Measurements from ENCODE around the gene STARD5. TPM values are rescaled to one million over a fixed set of nuclear protein-coding genes. Genes with fewer than 3 reads are reported as not detected.
A peak's percentile ranks its signal among the peaks of the same experiment; 100 is the strongest.

The STARD5 gene
- total and polyA plus RNA-seq, 2 of the 8 experiments (the other 6 are each of a cell fraction or from before 2014, with no cell fraction given) = 5.5 to 10.4 TPM

DNA sequence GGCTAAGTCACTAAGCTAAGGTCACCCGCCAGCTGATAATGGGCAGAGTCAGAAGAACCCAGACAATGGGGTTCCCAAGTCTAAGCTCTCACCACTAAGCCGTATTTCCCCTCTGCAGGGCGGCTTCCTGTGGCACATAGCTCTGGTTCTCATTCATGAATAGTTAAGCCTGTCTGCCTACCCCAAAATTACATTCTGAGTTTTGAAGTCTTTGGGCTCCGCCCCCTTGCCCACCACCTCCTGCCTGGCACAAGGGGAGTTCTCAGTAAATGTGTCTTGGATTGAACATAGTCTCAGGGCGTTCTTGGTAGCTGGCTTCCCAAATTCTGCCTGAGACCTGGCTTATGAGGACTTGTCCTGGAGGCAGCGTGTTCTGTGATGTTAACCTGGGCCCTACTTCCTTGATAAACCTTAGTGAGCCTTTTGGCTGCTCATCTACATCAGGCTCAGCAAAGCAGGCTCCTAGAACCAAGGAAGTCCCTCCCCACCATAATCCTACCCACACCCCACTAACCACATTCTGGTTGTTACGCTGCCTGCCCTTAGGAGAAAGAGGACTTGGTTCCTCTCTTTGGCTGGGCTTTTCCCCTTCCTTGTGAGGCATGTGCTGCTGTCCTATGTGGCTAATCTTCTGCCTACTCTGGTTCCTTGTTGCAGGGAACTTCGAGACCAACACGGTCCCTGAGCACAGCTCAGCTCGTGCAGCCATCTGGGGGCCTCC lies 54.9 kb downstream of the STARD5 start:
- no peak overlapping the region for H3K4me2 ChIP-seq (ENCODE audit: insufficient read depth in 1 of 2, low read depth in 2 of 2, low read length in 2 of 2)
- H3K14ac ChIP-seq (ENCODE audit: insufficient read length) = no peak overlapping the region
- 0 out of 2 replicates have a peak overlapping the region, but pooled peaks have one; percentile 19 for H2AFZ ChIP-seq (ENCODE audit: low read length)
- 92% methylated on average over 10 of the region's 10 CpGs; no CpG with 5 or more reads in 1 of the 2 experiments for WGBS, 2 experiments (ENCODE audit: extremely low coverage in 1 of 2, insufficient coverage in 1 of 2, insufficient read length in 1 of 2, insufficient replicate concordance in 2 of 2, low coverage in 1 of 2, low lambda C conversion rate in 2 of 2, missing lambda C conversion rate in 1 of 2)
- no peaks in the 10 kb centered on the region for H3K36me3 ChIP-seq (ENCODE audit: control insufficient read depth in 2 of 4, insufficient read depth in 4 of 4, low read length in 3 of 4)
- peaks cover 0 to 2% (median 0%) of the 10 kb centered on the region in 4 experiments; a peak in 2 of 7 replicates for H3K27me3 ChIP-seq (replicated peaks in 1 of 4; ENCODE audit: control insufficient read depth in 3 of 4, extremely low read depth in 1 of 4, insufficient read depth in 3 of 4, low read length in 3 of 4)
- H3K27ac ChIP-seq (ENCODE audit: low read depth, low read length) = no peak overlapping the region
- no peaks in the 10 kb centered on the region for H3K23me2 ChIP-seq (ENCODE audit: low read depth, low read length)
- ChIA-PET POLR2A (ENCODE audit: partially characterized antibody) (no interaction called here), CTCF (ENCODE audit: partially characterized antibody) (interaction anchor here (0.6 to 9.8 kb wide), 13 partner anchors 14 to 489 kb away, joined by 3 to 262 read pairs (median 7); partner anchors contain the start of genes CEMIP and IL16)
- no peak overlapping the region for H3K18ac ChIP-seq (ENCODE audit: extremely low read depth, low read length)
- H3K9ac ChIP-seq (replicated peaks in 1 of 4; ENCODE audit: extremely low read depth in 1 of 4, low read depth in 3 of 4, low read length in 3 of 4) = no peak overlapping the region
- H2BK5ac ChIP-seq (ENCODE audit: low read depth, low read length) = no peak overlapping the region
- no peak overlapping the region for H4K5ac ChIP-seq (ENCODE audit: insufficient read length, low read depth, low read length)
- no peak overlapping the region for H3K4ac ChIP-seq (replicated peaks; ENCODE audit: insufficient read length, low read depth, low read length)
- DNase-seq (ENCODE audit: low read depth in 1 of 2, low spot score in 2 of 2) = no peak
- H2AK5ac ChIP-seq (ENCODE audit: low read depth, low read length) = no peak overlapping the region
- H3K79me2 ChIP-seq (ENCODE audit: control insufficient read depth in 1 of 2, insufficient read depth in 2 of 2, low read length in 2 of 2) = no peaks in the 10 kb centered on the region
- no peak overlapping the region for H2BK20ac ChIP-seq (ENCODE audit: low read length)
- H3K79me1 ChIP-seq (ENCODE audit: low read depth, low read length) = no peaks in the 10 kb centered on the region
- H3K9me3 ChIP-seq (ENCODE audit: insufficient read depth in 2 of 2, low read depth in 1 of 2, low read length in 1 of 2) = no peaks in the 10 kb centered on the region
- H2BK120ac ChIP-seq (replicated peaks; ENCODE audit: low read depth, low read length) = no peak overlapping the region
- H3K4me3 ChIP-seq (ENCODE audit: extremely low read depth in 1 of 4, insufficient read depth in 2 of 4, low read depth in 3 of 4, low read length in 4 of 4) = no peak overlapping the region
- H4K91ac ChIP-seq (replicated peaks; ENCODE audit: insufficient read length, low read length) = no peak overlapping the region
- no peaks in the 10 kb centered on the region for H4K20me1 ChIP-seq (replicated peaks in 1 of 2; ENCODE audit: control insufficient read depth in 1 of 2, insufficient read depth in 2 of 2, low read length in 2 of 2)
- H2BK12ac ChIP-seq (ENCODE audit: low read depth, low read length) = no peak overlapping the region
- H4K8ac ChIP-seq (ENCODE audit: extremely low read depth, insufficient read depth, low read length) = no peak overlapping the region
- peaks cover 0 to 5% (median 1%) of the 10 kb centered on the region in 4 experiments; a peak in 2 of 7 replicates for H3K4me1 ChIP-seq (replicated peaks in 1 of 4; ENCODE audit: control insufficient read depth in 3 of 4, insufficient read depth in 4 of 4, low read length in 3 of 4)
- no peak overlapping the region for H3K23ac ChIP-seq (ENCODE audit: insufficient read length)
- H3K56ac ChIP-seq (replicated peaks; ENCODE audit: insufficient read length, low read depth, low read length) = no peak overlapping the region
- FAIRE-seq = no peak
- H2BK15ac ChIP-seq (ENCODE audit: low read length) = no peak overlapping the region
- TF ChIP-seq CREB1 (IDR thresholded peaks at IDR 0.05) = no peak
- no peak for TF ChIP-seq JUN (IDR thresholded peaks at IDR 0.05; ENCODE audit: low read depth, low read length)
- no peak for TF ChIP-seq SRF (IDR thresholded peaks at IDR 0.05; ENCODE audit: low read depth, low read length)
- no peak for TF ChIP-seq SUZ12 (IDR thresholded peaks at IDR 0.05; ENCODE audit: low read length)
- TF ChIP-seq RNF2 (IDR thresholded peaks at IDR 0.05; ENCODE audit: borderline replicate concordance, low read depth, low read length, missing control alignments, poor library complexity, severe bottlenecking) = no peak
- no peak for TF ChIP-seq SP1 (IDR thresholded peaks at IDR 0.05; ENCODE audit: low read depth, low read length)
- TF ChIP-seq EZH2 (IDR thresholded peaks at IDR 0.05; ENCODE audit: low read depth, low read length, severe bottlenecking) = no peak
- TF ChIP-seq, protein P1, sequence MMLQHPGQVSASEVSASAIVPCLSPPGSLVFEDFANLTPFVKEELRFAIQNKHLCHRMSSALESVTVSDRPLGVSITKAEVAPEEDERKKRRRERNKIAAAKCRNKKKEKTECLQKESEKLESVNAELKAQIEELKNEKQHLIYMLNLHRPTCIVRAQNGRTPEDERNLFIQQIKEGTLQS (IDR thresholded peaks at IDR 0.05; ENCODE audit: insufficient read depth, low read depth, low read length) = no peak
- no peak for TF ChIP-seq POU5F1 (IDR thresholded peaks at IDR 0.05; ENCODE audit: low read depth, low read length)
- no peak for TF ChIP-seq SIX5 (IDR thresholded peaks at IDR 0.05; ENCODE audit: low read depth, low read length)
- TF ChIP-seq NANOG (IDR thresholded peaks at IDR 0.05; ENCODE audit: insufficient read depth, low read depth, low read length, poor library complexity, severe bottlenecking) = no peak
- no peak for TF ChIP-seq RFX5 (IDR thresholded peaks at IDR 0.05; ENCODE audit: borderline replicate concordance, low read depth, low read length)

Data from H1 (cell line).